Eye (tissue), 1 donor: ENCODE measurements around the gene FNDC8.
"Not testable (repeated sequence)": the region's sequence is repeated elsewhere in the genome, so short reads cannot be mapped to it uniquely, and the experiment has no call there.

Experiments used
- DNase-seq: peaks from one replicate; pipeline ENCODE4 v3.0.0-alpha.2; 2015

The FNDC8 gene

DNA sequence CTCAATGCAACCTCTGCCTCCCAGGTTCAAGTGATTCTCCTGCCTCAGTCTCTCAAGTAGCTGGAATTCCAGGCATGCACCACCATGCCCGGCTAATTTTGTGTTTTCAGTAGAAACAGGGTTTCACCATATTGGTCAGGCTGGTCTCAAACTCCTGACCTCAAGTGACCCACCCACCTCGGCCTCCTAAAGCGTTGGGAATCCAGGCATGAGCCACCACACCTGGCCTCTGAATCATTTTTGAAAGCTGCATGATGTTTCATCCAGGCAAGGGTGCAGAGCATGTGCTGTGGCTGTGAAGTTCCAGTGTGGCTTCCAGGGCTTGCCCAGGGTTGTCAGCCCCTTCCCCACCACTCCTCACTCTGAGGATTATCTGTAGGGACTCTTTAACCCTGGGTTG is 50.9 kb downstream of the FNDC8 start:
- not testable (repeated sequence) for DNase-seq

- DNase-seq = no peak
Measured at GRCh38 chr17:35174835-35175334, 53.5 kb downstream of the FNDC8 start.

DNA sequence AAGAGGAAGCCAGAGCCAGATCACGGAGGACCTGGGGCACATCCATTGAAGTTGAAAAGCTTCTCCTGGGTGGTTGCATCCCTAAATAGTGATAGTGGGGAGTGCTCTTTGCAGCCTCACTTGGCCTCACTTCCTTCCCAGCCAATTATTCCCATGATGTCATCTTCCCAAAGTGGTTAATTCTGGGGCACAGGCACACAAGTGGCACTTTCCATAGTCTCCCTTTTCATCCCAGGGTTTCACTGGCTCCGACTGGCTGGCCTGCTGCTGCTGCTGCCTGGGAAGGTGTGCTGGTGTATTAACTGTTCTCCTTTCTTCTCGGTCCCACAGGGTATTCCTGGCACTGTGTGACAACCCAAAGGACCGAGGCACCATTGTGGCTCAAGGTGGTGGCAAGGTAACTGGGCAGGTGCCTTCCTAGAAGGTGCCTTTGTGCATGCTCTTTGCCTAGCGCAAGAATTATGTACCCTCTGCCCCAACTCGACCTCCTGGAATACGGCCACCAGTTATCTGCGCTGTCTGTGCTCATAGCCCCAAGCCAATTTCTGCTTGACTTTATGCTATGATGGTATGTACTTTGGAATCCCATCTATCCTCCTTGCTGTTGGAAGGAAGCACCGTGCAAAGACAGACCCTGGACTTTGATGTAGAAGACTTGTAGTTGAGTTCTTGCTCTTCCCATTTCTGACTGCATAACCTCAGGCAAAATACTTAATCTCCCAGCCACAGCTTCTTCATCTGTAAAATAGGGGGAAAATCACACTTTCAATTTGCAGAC is 54.4 kb downstream of the FNDC8 start:
- DNase-seq = no peak

DNA sequence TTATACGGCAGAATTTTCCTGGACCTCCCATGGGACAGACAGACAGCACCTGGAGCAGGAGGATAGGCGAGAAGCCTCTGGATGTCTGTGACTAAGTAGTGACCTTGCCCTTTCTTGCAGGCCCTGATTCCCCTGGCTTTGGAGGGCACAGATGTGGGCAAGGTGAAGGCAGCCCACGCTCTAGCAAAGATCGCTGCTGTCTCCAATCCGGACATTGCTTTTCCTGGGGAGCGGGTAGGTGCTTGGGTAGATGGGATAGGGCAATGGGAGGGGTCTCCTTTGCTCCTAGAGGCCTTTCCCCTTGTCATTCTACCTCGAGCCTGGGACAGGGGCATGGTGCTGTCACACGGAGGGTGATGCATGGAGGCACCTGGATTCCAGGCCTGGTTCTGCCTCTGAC is 55.5 kb downstream of the FNDC8 start:
- no peak for DNase-seq

DNA sequence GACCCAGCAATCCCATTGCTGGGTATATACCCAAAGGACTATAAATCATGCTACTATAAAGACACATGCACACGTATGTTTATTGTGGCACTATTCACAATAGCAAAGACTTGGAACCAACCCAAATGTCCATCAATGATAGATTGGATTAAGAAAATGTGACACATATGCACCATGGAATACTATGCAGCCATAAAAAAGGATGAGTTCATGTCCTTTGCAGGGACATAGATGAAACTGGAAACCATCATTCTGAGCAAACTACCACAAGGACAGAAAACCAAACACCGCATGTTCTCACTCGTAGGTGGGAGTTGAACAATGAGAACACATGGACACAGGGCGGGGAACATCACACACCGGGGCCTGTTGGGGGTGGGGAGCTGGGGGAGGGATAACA is 58.0 kb downstream of the FNDC8 start:
- not testable (repeated sequence) for DNase-seq
